GM19351 (cell line): ENCODE results near the gene LPIN1.
A peak's percentile ranks its signal among the peaks of the same experiment; 100 is the strongest.

Experiments
- ATAC-seq: cut with Tn5 transposase; IDR thresholded peaks from one replicate; pipeline ENCODE4 v1.9.1; 2021; ENCODE audit warnings: mild to moderate bottlenecking, moderate library complexity; ENCODE audit not compliant: unreplicated experiment

Gene LPIN1

DNA sequence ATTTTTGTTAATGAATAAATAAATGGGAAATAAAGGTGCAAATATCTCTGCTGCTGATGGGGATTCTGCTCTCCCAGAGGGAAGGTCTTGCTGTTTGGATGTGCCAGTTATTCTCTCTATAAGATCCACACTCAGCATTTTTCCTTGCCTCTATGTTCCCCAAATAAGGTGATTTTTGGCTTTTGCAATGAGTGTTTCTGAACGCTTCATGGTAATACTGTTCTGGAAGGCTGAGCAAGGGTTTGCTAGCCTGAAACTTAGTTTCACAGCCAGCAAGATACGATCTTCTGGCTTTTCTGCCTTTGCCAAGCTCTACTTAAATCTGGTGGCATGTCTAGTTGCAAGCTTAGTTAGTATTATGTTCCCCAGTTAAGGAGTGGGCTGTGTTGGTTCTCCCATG lies 114.6 kb downstream of the LPIN1 start:
- ATAC-seq, result peak; percentile 21

DNA sequence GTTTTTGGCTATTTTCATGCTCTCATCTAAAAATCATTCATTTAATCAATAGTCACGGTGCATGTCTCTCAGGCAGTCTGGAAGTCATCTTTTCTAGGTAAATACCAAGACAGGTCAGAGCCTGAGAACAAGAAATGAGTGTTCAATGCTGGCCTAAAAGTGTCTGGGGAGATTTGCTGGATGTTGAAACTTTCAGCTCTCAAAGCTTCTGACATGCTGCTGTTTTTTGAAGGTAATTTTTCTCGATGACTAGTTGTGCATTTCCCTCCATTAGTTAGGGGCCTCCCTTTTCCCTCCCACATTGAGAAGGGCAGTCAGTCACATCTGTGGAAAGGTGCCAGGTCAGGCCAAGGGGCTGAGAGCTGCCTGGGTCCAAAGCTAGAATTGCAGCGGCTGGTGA lies 115.6 kb downstream of the LPIN1 start:
- peak; percentile 32 for ATAC-seq

DNA sequence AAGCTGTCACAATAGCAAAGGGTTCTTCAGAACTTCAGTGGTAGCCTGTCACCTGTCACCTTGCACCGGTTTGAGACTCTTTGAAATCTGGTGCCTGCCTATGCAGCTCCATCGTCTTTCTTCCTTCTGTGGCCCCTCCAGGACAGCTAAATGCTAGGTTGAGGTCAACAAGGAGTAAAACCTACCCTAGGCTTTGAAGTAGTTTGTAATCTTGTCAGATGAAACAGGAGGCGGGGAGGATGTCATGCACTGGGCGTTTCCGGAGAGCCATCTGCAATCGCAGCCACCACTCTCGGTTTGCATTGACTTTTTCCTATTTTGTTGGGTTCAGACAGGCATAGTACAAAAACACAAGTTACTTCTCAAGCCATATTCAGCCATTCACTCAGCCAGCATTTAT lies 116.7 kb downstream of the LPIN1 start:
- peak; percentile 39 for ATAC-seq

DNA sequence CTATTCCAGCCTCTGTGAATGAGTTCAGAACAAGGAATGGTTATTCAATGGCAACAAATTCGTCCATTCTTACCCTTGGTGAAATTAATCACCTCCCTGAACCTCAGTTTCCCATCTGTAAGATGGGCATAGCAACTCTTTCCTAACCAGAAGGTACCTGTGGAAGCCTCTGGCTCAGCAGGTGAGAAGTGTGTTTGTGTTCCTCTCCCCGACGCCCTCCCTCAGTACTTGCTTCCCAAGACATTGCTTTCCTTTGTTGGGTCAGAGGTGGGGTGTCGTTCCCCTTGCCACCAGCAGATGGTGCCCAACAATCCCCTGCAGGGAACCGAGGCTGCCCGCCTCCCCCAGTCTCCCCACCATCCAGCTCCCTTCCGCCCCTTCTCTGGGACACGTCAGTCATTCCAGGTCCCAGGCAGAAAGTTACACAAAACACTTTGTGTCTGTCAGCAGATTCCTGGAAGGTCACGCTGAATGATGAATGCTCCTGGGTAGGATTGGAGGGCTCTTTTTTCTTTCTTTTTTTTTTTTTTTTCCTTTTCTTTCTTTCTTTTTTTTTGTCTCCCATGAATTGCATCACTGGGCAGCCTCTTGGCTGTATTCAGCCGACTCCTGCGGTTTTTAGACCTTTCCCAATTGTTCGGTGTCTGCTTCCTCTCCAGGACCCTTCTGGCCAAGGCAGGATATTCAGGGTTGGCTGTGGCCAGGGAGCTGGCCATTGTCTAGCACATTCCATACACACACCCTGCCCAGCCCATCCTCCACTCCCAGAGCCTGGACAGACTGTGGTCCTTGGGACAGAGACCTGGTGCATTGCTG lies 117.3 kb downstream of the LPIN1 start:
- peak; percentile 36 for ATAC-seq

DNA sequence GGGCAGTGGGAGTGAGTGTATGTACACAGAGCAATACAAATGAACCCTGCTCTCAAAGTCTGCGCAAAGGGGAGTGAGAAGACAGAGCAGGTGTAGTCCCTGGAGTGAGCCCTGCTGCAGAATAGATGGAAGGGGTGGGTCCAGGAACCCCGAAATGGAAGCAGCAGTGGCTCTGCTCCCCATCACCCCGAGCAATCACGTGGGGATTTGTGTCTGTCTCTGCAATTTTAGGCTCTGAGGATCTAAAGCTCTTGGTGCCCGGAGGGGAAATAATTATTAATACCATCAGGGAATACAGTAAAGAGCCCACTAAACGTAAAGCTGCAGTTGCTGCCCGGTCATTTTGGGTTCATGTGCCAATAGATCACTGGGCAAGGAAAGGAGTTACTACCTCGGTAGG lies 118.3 kb downstream of the LPIN1 start:
- ATAC-seq, result no peak

DNA sequence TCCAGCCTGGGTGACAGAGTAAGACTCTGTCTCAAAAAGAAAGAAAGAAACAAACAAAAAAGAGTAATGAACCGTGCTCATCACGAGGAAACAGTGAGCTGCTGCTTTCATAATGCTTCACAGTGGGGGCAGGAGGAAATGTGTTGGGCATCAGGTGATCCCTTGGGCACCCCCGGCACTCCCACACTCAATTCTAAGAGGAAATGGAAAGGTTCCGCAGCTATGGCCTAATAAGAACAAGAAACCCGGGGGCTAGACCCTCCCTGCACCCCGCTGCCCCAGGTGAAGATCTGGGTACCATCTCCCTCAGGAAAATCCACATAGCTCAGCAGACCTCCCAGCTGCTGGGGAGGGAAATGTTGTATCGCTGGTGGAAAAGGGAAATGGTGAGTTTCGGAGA lies 118.9 kb downstream of the LPIN1 start:
- no peak for ATAC-seq

DNA sequence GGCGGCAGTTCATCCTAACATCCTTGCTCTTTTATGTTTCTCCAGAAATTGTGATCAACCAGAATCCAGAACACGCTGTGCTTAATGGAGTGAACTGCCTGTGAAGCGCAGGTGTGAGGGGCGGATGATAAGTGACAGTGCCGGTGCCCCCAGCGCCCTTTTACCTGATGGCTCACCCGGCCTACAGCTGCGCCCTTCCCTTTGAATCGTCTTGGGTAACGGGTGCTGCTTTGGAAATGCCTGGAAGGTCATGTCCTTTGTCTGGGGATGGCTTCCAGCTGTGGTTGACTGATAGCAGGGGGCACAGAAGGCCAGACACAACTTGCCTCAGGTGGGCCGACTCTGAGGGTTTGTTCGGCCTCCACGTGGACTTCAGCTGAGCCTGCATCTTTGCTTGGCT lies 119.4 kb downstream of the LPIN1 start:
- ATAC-seq, result no peak

DNA sequence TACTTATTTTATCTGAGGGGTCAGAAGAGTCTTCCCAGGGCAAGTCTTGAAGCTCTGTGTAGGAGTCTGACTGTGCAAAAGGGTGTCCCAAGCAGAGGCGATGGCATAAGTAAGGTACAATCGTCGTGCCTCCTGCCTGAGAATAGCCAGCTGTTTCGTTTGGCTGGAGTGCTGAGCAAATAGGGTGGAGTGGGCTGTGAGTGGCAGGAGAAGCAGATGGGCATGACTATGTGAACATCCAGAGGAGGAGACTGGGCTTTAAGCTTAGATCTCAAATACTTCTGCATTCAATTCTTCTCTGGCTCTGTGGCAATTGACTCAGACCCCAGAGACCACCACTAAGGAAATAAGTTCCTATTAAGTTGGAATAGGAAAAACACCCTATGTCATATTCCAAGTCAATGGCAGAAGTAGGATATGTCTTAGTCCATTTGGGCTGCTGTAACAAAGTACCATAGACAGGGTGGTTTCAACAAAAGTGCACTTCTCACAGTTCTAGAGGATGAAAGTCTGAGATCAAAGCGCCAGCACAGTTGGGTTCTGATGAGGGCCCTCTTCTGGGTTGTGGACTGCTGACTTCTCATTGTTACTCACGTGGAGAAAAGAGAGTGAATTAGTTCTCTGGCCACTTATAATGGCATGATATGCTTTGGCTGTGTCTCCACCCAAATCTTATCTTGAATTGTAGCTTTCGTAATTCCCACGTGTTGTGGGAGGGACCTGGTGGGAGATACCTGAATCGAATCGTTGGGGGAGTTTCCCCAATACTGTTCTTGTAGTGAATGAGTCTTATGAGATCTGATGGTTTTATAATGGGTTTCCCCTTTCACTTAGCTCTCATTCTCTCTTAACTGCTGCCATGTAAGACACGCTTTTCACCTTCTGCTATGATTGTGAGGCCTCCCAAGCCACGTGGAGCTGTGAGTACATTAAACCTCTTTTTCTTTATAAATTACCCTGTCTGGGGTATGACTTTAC lies 120.2 kb downstream of the LPIN1 start:
- ATAC-seq, result peak; percentile 34

DNA sequence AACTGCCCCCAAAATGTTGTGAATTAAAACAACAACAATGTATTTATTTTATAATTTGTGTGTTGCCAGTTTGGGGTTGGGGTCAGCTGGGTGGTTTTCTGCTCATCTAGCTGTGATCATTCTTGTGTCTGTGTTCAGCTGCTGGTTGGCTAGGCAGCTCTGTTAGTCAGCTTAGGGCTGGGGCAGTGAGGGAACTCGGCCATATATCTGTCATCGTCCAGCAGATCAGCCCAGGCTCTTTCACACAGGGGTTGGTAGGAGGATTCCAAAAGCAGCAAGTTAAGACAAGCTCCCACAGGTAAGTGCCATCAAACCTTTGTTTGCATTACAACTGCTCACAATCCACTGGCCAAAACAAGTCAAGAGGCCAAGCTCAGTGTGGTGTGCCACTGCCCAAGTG lies 121.5 kb downstream of the LPIN1 start:
- no peak for ATAC-seq

DNA sequence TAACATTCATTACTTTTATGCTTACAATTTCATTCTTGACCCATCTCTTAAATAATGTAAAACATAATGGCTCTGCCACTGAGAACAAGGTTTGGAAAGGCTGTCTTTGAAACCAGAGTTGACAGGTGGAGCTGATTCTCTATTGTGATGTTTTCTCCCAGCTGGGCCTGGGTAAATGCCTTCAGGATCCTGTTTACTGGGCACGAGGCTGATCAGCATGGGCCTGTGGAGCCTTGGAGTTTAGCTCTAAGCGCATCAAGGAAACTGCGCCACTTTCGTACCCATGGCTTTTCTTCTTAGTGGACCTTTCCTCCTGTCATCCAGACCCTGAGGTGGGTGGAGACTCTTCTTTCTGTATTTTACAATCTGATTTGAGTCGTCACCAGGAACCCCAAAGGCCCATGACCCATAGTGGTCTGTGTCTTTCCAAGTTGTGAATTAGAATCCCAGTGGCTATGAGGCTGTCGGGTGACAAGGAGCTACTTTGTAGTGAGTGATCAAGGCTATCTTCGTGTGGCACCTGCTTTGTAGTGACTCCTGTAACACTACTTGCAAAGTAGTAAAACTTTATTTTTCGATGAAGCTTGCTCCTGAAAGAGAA lies 123.1 kb downstream of the LPIN1 start:
- ATAC-seq, result no peak

DNA sequence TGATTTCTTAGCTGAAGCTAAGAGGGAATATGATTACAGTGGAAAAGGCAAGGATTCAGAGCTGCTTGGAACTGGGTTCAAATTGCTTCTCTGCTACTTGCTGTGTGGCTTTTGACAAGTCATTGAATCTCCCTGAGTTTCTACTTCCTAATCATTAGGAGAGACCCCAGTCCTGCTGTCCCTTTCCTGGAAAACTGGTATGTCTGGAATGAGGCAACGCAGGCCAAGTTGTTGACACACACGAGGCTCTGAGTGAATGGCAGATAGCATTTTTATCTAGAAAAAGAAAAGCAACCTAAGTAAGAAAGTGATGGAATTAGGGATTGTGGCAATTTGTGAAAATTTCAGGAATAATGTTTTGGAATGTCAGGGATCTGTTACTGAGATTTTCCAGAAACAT lies 123.6 kb downstream of the LPIN1 start:
- no peak for ATAC-seq

DNA sequence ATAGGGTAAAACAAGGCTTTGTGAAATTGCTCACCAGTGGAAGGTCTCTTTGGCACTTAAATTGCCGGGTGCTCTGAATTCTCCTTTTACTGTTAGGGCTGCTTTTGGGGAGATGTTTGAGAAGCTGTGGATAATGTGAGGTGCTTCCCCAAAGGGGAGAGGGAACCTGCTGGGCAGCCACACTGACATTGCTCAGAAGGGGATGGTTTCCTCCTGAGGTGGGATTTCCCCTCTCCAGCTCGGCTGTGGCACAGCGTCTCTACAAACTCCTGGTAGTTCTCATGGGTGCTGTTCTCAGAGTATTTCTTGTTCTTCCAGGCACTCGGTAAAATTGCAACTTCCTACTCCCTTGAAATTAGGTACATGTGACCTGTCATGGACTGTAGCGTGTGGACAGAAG lies 124.2 kb downstream of the LPIN1 start:
- peak; percentile 39 for ATAC-seq

DNA sequence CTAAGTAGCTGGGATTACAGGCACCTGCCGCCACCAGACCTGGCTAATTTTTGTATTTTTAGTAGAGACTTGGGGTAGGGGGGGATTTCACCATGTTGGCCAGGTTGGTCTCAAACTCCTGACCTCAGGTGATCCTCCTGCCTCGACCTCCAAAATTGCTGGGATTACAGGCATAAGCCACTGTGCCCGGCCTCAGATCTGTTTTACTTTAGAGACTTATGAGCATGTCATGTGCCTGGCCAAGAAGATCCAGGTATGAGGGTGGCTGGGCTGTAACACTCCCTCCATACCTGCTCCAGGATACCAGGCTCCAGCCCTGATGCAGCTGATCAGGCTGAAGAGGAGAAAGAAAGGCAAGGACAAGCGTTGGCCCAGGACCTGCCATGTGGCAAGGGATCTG lies 125.0 kb downstream of the LPIN1 start:
- no peak for ATAC-seq

DNA sequence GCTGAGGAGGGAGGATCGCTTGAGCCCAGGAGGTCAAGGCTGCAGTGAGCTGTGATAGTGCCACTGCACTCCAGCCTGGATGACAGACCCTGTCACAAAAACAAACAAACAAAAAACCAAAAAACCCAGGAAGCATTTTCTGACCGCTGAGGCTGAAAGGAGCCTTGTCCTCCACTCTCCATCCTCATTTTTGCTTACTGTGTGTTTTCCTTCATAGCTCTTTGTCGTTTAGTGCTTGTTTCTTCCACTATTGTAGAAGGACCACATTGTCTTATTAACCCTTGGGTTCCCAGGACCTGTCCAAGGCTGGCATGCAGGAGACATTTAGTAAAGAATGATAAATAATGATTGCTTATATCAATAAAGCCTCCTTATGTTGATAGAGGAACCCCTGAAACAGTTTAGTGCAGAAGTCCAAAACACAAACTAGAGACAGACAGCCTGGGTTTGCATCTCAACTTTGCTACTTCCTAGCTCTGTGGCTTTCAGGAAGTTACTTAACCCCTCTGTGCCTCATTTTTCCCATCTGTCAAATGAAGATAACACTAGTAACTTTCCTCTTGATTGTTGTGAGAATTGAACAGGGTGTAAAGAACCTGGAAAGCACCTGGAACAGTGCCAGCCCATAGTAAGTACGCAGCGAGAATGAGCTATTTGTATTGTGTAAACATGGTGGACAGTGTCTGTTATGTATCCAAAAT lies 126.0 kb downstream of the LPIN1 start:
- no peak for ATAC-seq

DNA sequence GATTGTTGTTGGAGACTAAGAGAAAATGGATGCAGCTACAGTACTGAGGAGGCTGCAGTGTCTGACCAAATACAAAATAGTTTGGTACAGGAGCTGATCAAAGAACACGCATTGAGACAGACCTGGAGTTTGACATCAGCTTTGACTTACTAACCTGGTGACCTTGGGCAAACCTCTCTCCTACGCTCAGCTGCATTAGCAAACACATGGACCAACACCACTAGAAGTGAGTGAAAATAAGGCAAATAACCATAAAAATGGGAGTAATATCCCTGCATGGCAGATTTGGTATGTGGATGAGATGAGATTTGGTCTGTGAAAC lies 126.5 kb downstream of the LPIN1 start:
- no peak for ATAC-seq

DNA sequence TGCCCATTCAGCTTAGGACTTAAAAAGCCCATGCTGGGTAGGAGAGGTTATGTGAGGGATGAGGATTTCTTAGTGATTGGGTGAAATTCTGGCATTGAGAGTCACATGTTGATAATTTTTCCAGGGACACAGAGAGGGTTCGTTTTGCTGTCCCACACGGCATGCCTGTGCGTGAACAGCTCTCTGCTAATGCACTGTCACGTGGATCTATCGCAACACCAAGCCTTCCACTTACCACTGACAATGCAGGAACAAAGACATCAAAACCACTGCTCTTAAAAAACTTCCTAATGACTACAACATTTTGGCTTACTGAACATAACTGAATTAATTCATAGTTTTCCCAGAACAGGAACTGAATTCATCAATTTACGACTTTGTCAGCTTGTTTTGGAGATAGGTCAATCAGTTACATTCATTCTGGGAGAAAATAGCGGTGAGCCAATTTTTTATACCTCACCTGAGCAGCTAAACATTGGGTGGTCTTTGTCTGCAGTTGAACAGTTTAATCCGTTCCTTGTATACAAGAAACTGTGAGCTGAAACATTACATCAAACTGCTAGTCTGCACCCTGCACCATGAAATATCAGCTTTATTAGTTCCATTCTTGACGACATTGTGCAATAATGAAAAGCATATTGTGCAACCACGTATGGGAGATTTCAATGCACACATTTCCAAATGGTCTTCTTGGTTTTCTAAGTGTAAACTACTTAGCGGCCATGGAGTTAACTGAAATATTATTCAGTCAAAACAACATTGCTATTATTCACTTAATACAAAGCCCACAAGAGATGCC lies 127.1 kb downstream of the LPIN1 start:
- no peak for ATAC-seq

DNA sequence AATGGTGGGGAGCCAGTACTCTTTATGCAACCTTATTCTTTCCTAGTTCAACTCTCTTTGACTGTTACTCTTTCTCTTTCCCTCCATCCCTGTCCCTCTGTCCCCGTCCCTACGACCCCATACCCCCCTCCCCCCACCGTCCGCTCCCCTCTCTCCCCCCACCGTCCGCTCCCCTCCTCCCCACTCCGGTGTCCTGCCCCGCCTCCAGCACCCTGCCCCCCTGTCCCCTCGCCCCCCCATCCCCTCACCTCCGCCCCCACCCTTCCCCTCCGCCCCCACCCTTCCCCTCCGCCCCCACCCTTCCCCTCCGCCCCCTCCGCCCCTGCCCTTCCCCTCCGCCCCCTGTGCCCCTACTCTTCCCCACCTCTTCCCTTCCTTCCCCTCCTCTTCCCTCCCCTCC lies 128.4 kb downstream of the LPIN1 start:
- no peak for ATAC-seq

DNA sequence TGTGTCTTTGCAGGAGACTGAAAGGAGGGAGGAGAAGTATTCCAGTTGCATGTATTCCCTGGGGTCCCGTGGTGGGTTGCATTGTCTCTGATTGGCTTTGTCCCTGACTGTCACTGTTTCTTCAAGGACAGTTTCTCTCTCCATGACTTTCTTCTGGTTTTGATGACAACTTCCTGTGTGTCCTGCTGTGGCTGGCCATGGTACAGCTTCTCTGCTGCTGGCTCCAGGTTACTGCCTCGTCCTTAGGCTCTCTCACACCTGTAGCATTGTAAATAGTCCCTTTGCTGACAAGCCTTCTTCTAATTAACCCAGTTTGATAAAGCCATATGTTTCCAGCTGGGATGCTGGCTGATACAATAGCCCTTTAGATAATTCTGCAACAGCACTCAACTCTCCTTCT lies 129.0 kb downstream of the LPIN1 start:
- ATAC-seq, result no peak

DNA sequence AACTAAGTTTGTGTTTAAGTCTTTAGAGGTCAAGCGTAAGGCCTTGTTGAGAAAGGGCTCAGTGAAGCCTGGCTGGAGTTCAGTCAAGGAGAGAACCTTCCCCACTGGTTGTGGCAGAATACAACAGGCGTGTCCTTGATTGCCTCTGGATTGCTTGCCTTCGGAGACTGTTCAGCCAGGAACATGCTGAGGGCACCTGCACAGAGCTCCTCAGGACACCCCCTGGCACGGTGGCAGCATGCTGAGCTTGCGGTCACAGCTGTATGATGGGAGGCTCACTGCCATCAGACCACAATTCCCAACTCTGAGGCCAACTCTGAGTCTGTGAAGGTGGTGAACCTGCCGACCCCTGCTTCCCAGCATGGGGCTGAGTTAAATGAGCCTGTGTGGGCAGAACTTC lies 130.0 kb downstream of the LPIN1 start:
- ATAC-seq, result no peak

DNA sequence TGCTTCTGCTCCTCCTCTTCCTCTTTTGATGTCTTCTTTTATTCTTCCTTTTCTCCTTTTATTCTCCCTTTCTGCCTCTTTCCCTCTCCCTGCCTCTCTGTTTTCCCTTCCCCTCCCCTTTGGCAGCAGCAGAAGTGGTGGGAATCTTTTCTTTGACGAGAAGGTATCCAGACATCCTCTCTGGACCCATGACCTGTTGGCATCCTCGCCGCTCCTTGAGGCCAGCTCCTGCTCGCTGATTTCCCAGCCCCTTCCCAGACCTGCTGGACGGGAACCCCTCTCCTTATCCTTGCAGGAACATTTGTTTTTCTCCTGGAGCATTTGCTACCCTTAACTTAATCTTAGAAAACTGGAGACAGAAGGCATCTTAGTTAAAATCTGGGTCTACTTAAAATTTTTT lies 130.5 kb downstream of the LPIN1 start:
- no peak for ATAC-seq
